Natural killer cell (primary cell): ENCODE data around the gene WRNIP1. TPM values are rescaled to one million over a fixed set of nuclear protein-coding genes. Genes with fewer than 3 reads are reported as not detected.

ENCODE experiments used
- ATAC-seq, 3 donors: fragments of 150-1000 bp in 2 of 3; fragments of 200-7000 bp in 1 of 3; cut with Tn5 transposase; 1 replicate in 1 of 3; 2 replicates in 2 of 3; pipeline ENCODE4 v1.10.0; 2021; ENCODE audit warnings: mild to moderate bottlenecking in 2 of 3, moderate library complexity in 2 of 3
- DNase-seq, 2 donors: peaks; one replicate each; pipeline versions ENCODE4 v3.0.0 to v3.0.0-alpha.2; 2013 to 2021; ENCODE audit warnings: mixed read lengths in 1 of 2
- H3K27ac ChIP-seq: one replicate; pipeline ENCODE4 v1.5.1; 2013; ENCODE audit warnings: mild to moderate bottlenecking, low read length
- H3K27me3 ChIP-seq: one replicate; pipeline ENCODE4 v1.6.1; 2013; ENCODE audit warnings: low read length; ENCODE audit not compliant: control insufficient read depth, insufficient read depth
- H3K36me3 ChIP-seq: one replicate; pipeline ENCODE4 v1.6.1; 2013; ENCODE audit warnings: low read length; ENCODE audit not compliant: control insufficient read depth, insufficient read depth
- H3K4me1 ChIP-seq: one replicate; pipeline ENCODE4 v1.6.1; 2013; ENCODE audit warnings: low read length; ENCODE audit not compliant: control insufficient read depth, insufficient read depth
- H3K4me3 ChIP-seq: one replicate; pipeline ENCODE4 v1.5.1; 2013; ENCODE audit warnings: low read length
- H3K9me3 ChIP-seq: one replicate; pipeline ENCODE4 v1.6.1; 2013; ENCODE audit warnings: low read length; ENCODE audit not compliant: control insufficient read depth, insufficient read depth
- H3K27ac Mint-ChIP-seq, 2 donors: one replicate each; pipeline ENCODE4 v1.8.0; 2022; ENCODE audit warnings: mild to moderate bottlenecking in 2 of 2, mixed read lengths in 2 of 2, moderate library complexity in 1 of 2
- H3K27me3 Mint-ChIP-seq, 2 donors: one replicate each; pipeline ENCODE4 v1.8.0; 2022; ENCODE audit warnings: low read depth in 2 of 2, mixed read lengths in 2 of 2
- H3K36me3 Mint-ChIP-seq: one replicate; pipeline ENCODE4 v1.8.0; 2022; ENCODE audit warnings: mixed read lengths
- H3K4me1 Mint-ChIP-seq, 2 donors: one replicate each; pipeline ENCODE4 v1.8.0; 2022; ENCODE audit warnings: mixed read lengths in 2 of 2
- H3K4me3 Mint-ChIP-seq: one replicate; pipeline ENCODE4 v1.8.0; 2022; ENCODE audit warnings: mild to moderate bottlenecking, moderate library complexity, mixed read lengths
- H3K9me3 Mint-ChIP-seq, 2 donors: one replicate each; pipeline ENCODE4 v1.8.0; 2022; ENCODE audit warnings: mixed read lengths in 2 of 2
- CTCF ChIP-seq: fragments of 200-600 bp; IDR thresholded peaks from one replicate; pipeline ENCODE4 v1.8.0; 2022; ENCODE audit warnings: antibody characterized with exemption
- WGBS: methylation state at CpG from one replicate; pipeline ENCODE4 v1.1.7; 2013; ENCODE audit warnings: missing lambda C conversion rate; ENCODE audit not compliant: insufficient coverage; 5-methylcytosine and 5-hydroxymethylcytosine counted together
- intact Hi-C: fragments of 100-400 bp; cut with micrococcal nuclease; formaldehyde crosslinking; loops from one replicate; pipeline ENCODE4 v1.14.2; 2022
- total RNA-seq, 4 donors: library from RNA; stranded (reverse); fragments of 120-200 nt in 1 of 4; gene quantifications; one replicate each; pipeline versions ENCODE4 v1.2.3 to v1.2.4, GENCODE V29; 2013 to 2022

WRNIP1 gene
- total RNA-seq, 3 donors from 2014 or later (not counting 1 experiment from before 2014, with no cell fraction given), result 27.9 to 34.8 (median 30.5) TPM

GRCh38 chr6:2804516-2804915, 39.3 kb downstream of the WRNIP1 start:
- Mint-ChIP-seq H3K27me3 (no peaks in the 10 kb centered on the region), H3K9me3 (no peaks in the 10 kb centered on the region), H3K27ac (no peak overlapping the region), H3K4me1 (peaks cover 27 to 41% of the 10 kb centered on the region in 2 donors), H3K4me3 (no peak overlapping the region), H3K36me3 (no peaks in the 10 kb centered on the region)
- Histone ChIP-seq H3K4me1 (peaks cover 14% of the 10 kb centered on the region), H3K4me3 (no peak overlapping the region), H3K27me3 (no peaks in the 10 kb centered on the region), H3K27ac (no peak overlapping the region), H3K9me3 (no peaks in the 10 kb centered on the region), H3K36me3 (no peaks in the 10 kb centered on the region)
- TF ChIP-seq CTCF, result no peak
- DNase-seq, result no peak
- no peak for ATAC-seq
- 98% methylated on average over 6 of the region's 6 CpGs for WGBS
- intact Hi-C loops, result no loop called here

GRCh38 chr6:2805031-2805430, 39.8 kb downstream of the WRNIP1 start:
- no peak overlapping the region for H3K4me3 ChIP-seq
- H3K4me1 ChIP-seq, result peaks cover 9% of the 10 kb centered on the region
- intact Hi-C loops, result no loop called here
- Mint-ChIP-seq H3K4me3 (no peak overlapping the region), H3K27ac (no peak overlapping the region), H3K9me3 (no peaks in the 10 kb centered on the region), H3K27me3 (peaks cover 0 to 4% of the 10 kb centered on the region in 2 donors), H3K36me3 (no peaks in the 10 kb centered on the region), H3K4me1 (peaks cover 22 to 41% of the 10 kb centered on the region in 2 donors)
- ATAC-seq (no peak), DNase-seq (no peak)
- no peak overlapping the region for H3K27ac ChIP-seq
- 97% methylated on average over 14 of the region's 14 CpGs for WGBS
- H3K9me3 ChIP-seq, result no peaks in the 10 kb centered on the region
- no peaks in the 10 kb centered on the region for H3K27me3 ChIP-seq
- no peaks in the 10 kb centered on the region for H3K36me3 ChIP-seq
- TF ChIP-seq CTCF, result no peak

- Histone ChIP-seq H3K27me3 (no peaks in the 10 kb centered on the region), H3K4me3 (no peak overlapping the region), H3K4me1 (no peaks in the 10 kb centered on the region), H3K9me3 (no peaks in the 10 kb centered on the region), H3K27ac (no peak overlapping the region), H3K36me3 (no peaks in the 10 kb centered on the region)
- no peaks in the 10 kb centered on the region for H3K9me3 Mint-ChIP-seq
- peaks cover 17 to 32% of the 10 kb centered on the region in 2 donors for H3K4me1 Mint-ChIP-seq
- H3K36me3 Mint-ChIP-seq, result no peaks in the 10 kb centered on the region
- ATAC-seq, result no peak
- H3K4me3 Mint-ChIP-seq, result no peak overlapping the region
- H3K27ac Mint-ChIP-seq, result peak overlapping the region in 1 of 2 donors; percentile 15
- WGBS, result 64% methylated on average over 1 of the region's 3 CpGs
- no peak for DNase-seq
- intact Hi-C loops, result no loop called here
- H3K27me3 Mint-ChIP-seq, result peaks cover 0 to 4% of the 10 kb centered on the region in 2 donors
- no peak for TF ChIP-seq CTCF
Measured at GRCh38 chr6:2806644-2807043, 41.5 kb downstream of the WRNIP1 start.

- Histone ChIP-seq H3K4me1 (no peaks in the 10 kb centered on the region), H3K36me3 (no peaks in the 10 kb centered on the region)
- H3K4me1 Mint-ChIP-seq, result peaks cover 17 to 33% of the 10 kb centered on the region in 2 donors
Measured at GRCh38 chr6:2807342-2808090, 42.3 kb downstream of the WRNIP1 start.

More at GRCh38 chr6:2807342-2808090, 42.3 kb downstream of the WRNIP1 start:
- 85% methylated on average over 9 of the region's 9 CpGs for WGBS
- Histone ChIP-seq H3K9me3 (no peaks in the 10 kb centered on the region), H3K4me3 (no peak overlapping the region), H3K27me3 (no peaks in the 10 kb centered on the region), H3K27ac (no peak overlapping the region)
- no peak overlapping the region for H3K4me3 Mint-ChIP-seq
- no peak for TF ChIP-seq CTCF
- no peak overlapping the region for H3K27ac Mint-ChIP-seq
- H3K36me3 Mint-ChIP-seq, result no peaks in the 10 kb centered on the region
- ATAC-seq (no peak), DNase-seq (no peak)
- intact Hi-C loops, result no loop called here
- no peaks in the 10 kb centered on the region for H3K9me3 Mint-ChIP-seq
- H3K27me3 Mint-ChIP-seq, result peaks cover 0 to 4% of the 10 kb centered on the region in 2 donors
